ENCODE results near the gene DOCK3.
"Not testable (repeated sequence)": the region's sequence is repeated elsewhere in the genome, so short reads cannot be mapped to it uniquely, and the experiment has no call there.

DOCK3 gene

DNA sequence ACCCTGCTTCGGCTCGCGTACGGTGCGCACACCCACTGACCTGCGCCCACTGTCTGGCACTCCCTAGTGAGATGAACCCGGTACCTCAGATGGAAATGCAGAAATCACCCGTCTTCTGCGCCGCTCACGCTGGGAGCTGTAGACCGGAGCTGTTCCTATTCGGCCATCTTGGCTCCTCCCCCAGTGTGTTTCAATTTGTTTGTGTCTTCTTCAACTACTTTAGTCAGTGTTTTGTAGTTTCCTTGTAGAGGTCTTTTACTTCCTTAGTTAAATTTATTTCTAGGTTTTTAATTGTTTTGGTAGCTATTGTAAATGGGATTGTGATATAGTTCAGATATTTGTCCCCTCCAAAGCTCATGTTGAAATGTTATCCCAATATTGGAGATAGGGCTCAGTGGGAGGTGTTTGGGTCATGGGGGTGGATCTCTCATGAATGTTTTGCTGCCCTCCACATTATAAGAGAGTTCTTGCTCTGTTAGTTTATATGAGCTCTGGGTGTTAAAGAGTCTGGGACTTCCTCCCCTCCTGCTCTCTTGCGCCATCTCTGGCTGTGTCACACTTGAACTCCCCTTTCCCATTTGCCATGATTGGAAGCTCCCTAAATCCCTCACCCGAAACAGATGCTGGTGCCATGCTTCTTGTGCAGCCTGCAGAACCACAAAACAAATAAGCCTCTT, 304.4 kb downstream of the DOCK3 start:
- no peak for DNase-seq (ENCODE audit: low read depth in 2 of 2)

GRCh38 chr3:50982540-50983325, 308.0 kb downstream of the DOCK3 start:
- DNase-seq (ENCODE audit: low read depth in 2 of 2), result no peak

DNA sequence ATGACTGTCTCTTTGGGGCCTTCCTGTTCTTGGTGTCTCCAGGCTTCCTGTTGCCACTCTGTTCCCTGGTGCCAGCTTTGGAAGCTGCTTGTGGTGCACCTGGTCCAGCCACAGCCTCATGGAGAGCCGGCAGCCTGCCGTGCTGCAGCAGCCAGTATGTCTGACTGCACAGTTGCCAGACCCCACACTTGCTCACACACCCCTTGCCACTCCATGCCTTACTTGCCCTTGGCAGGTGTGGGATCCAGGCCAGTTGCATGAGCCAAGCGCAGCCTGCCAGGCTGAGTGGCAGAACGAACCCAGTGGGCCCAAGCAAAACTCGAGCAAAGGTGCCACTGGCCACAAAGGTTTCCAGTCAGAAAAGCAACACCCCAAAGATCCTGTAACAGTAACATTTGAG, 309.2 kb downstream of the DOCK3 start:
- no peak for DNase-seq (ENCODE audit: low read depth in 2 of 2)

- DNase-seq (ENCODE audit: low read depth in 2 of 2), result no peak
Measured at GRCh38 chr3:50985893-50986292, 311.2 kb downstream of the DOCK3 start.

- no peak for DNase-seq (ENCODE audit: low read depth in 2 of 2)
Measured at GRCh38 chr3:50986726-50987125, 312.0 kb downstream of the DOCK3 start.

DNA sequence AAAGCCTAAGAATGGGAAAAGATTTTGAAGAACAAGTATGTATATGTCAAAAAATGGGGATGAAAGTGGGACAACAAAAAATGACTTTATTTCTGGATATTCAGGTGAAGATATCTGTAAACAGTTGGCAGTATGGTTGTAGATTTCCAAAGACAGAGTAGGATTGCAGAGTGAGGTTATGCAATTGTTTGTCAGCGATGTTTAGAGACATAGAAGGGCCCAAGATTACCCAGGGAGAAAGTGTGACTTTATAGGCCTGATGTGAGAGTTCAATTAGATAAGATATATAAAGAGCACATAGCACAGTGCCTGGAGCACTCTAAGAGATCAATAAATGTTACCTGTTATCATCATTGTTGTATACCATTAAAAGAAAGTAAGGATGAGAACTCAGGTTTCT, 319.8 kb downstream of the DOCK3 start:
- no peak for DNase-seq (ENCODE audit: low read depth in 2 of 2)

GRCh38 chr3:50995085-50995824, 320.5 kb downstream of the DOCK3 start:
- DNase-seq (ENCODE audit: low read depth in 2 of 2), result no peak

DNA sequence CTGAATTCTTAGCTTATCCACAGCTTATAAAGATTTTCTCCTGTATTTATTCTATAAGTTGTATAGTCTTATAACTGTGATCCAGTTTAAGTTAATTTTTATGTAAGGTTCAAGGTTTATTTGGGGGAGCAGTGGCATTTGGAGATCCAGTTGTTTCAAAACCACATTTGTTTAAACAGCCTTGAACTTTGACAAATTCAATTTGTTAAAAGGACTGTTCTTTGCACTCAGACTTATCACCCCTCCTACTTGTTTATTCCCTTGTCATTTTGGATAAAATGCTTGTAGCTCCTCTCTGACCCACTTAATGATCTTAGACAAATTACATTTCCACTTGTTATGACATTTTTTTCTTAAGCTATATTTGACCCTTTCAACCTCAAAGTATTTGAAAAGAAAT, 327.8 kb downstream of the DOCK3 start:
- DNase-seq (ENCODE audit: low read depth in 2 of 2), result no peak

DNA sequence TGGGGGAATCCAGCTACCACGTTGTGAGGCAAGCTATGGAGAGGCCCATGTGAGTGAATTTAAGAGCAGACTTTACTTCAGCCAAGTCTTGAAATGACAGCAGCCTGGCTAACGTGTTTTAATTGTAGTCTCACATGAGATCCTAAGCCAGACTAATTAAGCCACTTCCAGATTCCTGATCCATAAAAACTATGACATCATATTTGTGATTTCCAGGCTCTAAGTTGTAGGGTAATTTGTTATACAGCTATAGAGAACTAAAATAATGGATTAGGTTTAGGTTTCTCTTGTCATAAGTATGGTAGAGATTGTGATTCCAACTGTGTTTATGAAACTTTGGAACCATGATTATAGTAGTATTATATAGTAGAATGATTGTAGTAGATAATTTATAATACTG, 329.5 kb downstream of the DOCK3 start:
- no peak for DNase-seq (ENCODE audit: low read depth in 2 of 2)

DNA sequence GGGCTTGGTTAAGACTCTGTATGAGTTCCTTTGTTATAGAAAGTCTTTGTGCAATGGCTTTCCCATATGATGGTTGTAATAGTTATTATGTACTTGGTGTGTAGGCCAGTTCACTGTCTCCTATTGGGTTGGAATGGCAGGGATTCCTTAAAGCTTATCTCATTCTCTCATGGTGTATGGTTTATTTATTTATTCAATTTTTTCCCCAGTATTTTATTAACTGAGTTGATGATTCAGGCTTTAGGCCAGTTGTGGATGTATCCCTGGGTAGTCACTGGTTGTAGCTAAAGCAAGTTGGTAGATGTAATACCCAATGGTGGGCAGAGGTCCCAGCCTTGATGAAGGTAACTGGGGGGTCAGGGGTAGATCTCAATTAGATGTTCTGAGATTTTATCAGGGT, 349.4 kb downstream of the DOCK3 start:
- no peak for DNase-seq (ENCODE audit: low read depth in 2 of 2)

- DNase-seq (ENCODE audit: low read depth in 2 of 2), result peak; percentile 38 to 55
Measured at GRCh38 chr3:51024765-51025632, 350.3 kb downstream of the DOCK3 start.

- DNase-seq (ENCODE audit: low read depth in 2 of 2), result no peak
Measured at GRCh38 chr3:51031666-51032065, 356.9 kb downstream of the DOCK3 start.

DNA sequence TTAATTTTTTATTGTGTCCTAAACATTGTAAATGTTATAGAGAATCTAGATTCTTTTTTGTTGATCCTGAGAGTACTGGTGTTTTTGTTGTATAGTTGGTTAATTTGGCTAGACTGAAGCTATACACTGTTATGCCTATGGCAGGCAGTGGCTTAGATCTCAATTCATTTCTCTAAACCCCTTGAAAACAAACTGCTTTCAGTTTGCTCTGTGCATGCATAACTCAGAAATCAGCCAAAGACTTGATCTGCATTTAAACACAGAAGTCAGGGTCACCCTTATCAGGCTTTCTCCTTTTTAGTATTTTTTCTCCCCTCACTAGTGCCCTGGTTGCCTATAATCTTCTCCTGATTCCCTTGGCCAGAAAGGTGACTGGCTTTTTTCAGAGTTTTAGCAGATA, 360.9 kb downstream of the DOCK3 start:
- DNase-seq (ENCODE audit: low read depth in 2 of 2), result no peak

GRCh38 chr3:51044982-51045381, 370.3 kb downstream of the DOCK3 start:
- DNase-seq (ENCODE audit: low read depth in 2 of 2), result no peak

GRCh38 chr3:51052562-51052961, 377.8 kb downstream of the DOCK3 start:
- no peak for DNase-seq (ENCODE audit: low read depth in 2 of 2)

DNA sequence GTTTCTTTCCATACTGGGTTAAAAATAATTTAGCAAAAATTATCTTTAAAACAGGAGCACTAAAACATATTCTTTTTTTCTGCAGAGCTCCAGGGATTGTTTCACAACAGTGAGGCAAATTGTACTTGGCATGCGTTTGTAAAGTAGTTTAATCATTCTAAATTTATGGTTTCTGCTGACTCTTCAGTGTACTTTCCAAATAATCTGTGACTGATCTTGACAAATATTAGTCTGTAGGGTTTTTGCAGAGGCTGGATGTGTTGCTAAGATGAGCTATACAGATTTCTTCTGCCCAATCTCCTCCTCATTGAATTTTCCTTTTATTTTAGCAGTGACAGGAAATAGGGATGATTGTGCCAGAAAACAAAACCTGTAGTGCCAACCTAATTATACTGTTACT, 382.4 kb downstream of the DOCK3 start:
- no peak for DNase-seq (ENCODE audit: low read depth in 2 of 2)

DNA sequence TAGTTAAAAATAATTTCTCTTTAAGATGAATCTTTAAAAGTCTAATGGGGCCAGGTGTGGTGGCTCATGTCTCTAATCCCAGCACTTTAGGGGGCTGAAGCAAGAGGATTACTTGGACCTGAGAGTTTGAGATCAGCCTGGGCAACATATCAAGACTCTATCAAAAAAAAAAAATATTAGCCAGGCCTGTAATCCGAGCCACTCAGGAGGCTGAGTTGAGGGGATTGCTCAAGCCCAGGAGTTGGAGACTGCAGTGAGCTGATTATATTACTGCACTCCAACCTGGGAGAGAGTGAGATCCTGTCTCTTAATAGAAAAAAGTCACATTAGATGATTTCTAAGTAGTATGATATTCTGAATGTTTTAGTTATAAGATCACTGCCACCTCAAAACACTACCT, 388.3 kb downstream of the DOCK3 start:
- no peak for DNase-seq (ENCODE audit: low read depth in 2 of 2)

- DNase-seq (ENCODE audit: low read depth in 2 of 2), result no peak
Measured at GRCh38 chr3:51075221-51075775, 400.6 kb downstream of the DOCK3 start.

DNA sequence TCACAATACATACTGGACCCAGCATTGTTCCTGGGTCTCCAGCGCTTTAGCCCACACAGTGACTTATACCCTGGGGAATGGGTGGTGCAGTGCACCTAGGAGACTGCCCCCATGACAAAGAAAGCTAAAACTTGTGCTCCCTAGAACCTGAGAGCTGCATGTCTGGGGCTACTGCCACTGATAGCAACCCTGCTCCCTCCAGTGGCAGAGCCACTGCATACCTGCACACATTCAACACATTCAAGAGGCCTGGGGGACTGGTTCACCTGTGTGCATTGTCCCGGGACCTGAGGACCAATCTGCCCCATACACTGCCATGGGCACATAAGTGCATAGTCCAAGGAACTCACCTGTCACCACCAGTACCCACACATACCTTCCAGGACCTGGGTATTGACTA, 407.6 kb downstream of the DOCK3 start:
- no peak for DNase-seq (ENCODE audit: low read depth in 2 of 2)

- DNase-seq (ENCODE audit: low read depth in 2 of 2), result no peak
Measured at GRCh38 chr3:51083490-51083889, 408.8 kb downstream of the DOCK3 start.

GRCh38 chr3:51092141-51092540, 417.4 kb downstream of the DOCK3 start:
- not testable (repeated sequence) for DNase-seq (ENCODE audit: low read depth in 2 of 2)
